A673 (cell line): ENCODE results near the gene GLYATL1B. TPM values are rescaled to one million over a fixed set of nuclear protein-coding genes. Genes with fewer than 3 reads are reported as not detected.
"Not testable (repeated sequence)": the region's sequence is repeated elsewhere in the genome, so short reads cannot be mapped to it uniquely, and the experiment has no call there.

Experiments
- BruUV-seq: library from RNA; stranded (reverse); fragments of 400-500 nt; replicated peaks from 2 replicates; lab custom pipeline; 2021; lab: Mats Ljungman, UMichigan
- CTCF ChIA-PET: fragments of 300-600 bp; sonication (Branson Sonifier 250); formaldehyde crosslinking; loops from one replicate; lab custom pipeline; 2022; ENCODE audit warnings: antibody characterized with exemption; lab: Charles Lee
- POLR2A ChIA-PET: fragments of 300-600 bp; sonication (Branson Sonifier 250); formaldehyde crosslinking; loops from one replicate; lab custom pipeline; 2022; ENCODE audit warnings: antibody characterized with exemption; ENCODE audit not compliant: low non-redundant PET; lab: Charles Lee
- DNase-seq: peaks from one replicate; pipeline ENCODE4 v3.0.0-alpha.2; 2015; ENCODE audit warnings: low spot score
- H3K27ac ChIP-seq: fragments of 200-600 bp; sonication (generic); 2 replicates; pipeline ENCODE4 v1.5.1; 2016; ENCODE audit warnings: mixed run types, low read depth, mild to moderate bottlenecking, mixed read lengths, antibody characterized with exemption, low read length; ENCODE audit not compliant: poor library complexity, severe bottlenecking
- H3K27me3 ChIP-seq: fragments of 200-600 bp; sonication (generic); replicated peaks from 2 replicates; pipeline ENCODE4 v1.6.1; 2017; ENCODE audit warnings: mixed run types, low read depth, mild to moderate bottlenecking, mixed read lengths, antibody characterized with exemption, low read length; ENCODE audit not compliant: insufficient read depth, poor library complexity
- H3K36me3 ChIP-seq: fragments of 200-600 bp; sonication (generic); 2 replicates; pipeline ENCODE4 v1.6.1; 2016; ENCODE audit warnings: mixed run types, mild to moderate bottlenecking, mixed read lengths, antibody characterized with exemption, low read length; ENCODE audit not compliant: insufficient read depth, poor library complexity, severe bottlenecking
- H3K4me1 ChIP-seq: fragments of 200-600 bp; sonication (generic); 2 replicates; pipeline ENCODE4 v1.6.1; 2017; ENCODE audit warnings: mixed run types, mild to moderate bottlenecking, mixed read lengths, antibody characterized with exemption, low read length; ENCODE audit not compliant: insufficient read depth, poor library complexity, severe bottlenecking
- H3K4me3 ChIP-seq: fragments of 200-600 bp; sonication (generic); 2 replicates; pipeline ENCODE4 v1.5.1; 2016; ENCODE audit warnings: low read depth, mixed run types, mild to moderate bottlenecking, mixed read lengths, low read length; ENCODE audit not compliant: poor library complexity, severe bottlenecking
- H3K9me3 ChIP-seq: fragments of 200-600 bp; sonication (generic); 2 replicates; pipeline ENCODE4 v1.6.1; 2016; ENCODE audit warnings: mixed run types, low read depth, mild to moderate bottlenecking, mixed read lengths, antibody characterized with exemption, low read length; ENCODE audit not compliant: poor library complexity, severe bottlenecking
- CTCF ChIP-seq: fragments of 300-800, 200-600 bp; sonication (generic); conservative IDR thresholded peaks from 2 replicates; pipeline ENCODE4 v1.5.1; 2017; ENCODE audit warnings: low read depth, mild to moderate bottlenecking, antibody characterized with exemption, low read length, moderate library complexity, mixed read lengths
- EZH2 ChIP-seq: fragments of 200-600 bp; sonication (generic); IDR thresholded peaks from 2 replicates; pipeline ENCODE4 v1.6.1; 2017; ENCODE audit warnings: borderline replicate concordance, low read depth, mild to moderate bottlenecking, mixed read lengths, antibody characterized with exemption, low read length; ENCODE audit not compliant: poor library complexity, severe bottlenecking
- intact Hi-C: fragments of 100-400 bp; cut with micrococcal nuclease; formaldehyde crosslinking; loops from one replicate; pipeline ENCODE4 v1.10.0; 2022; ENCODE audit not compliant: unreplicated experiment
- total RNA-seq: library from RNA; stranded (reverse); gene quantifications from 2 replicates; pipeline ENCODE4 v1.2.3, GENCODE V29; 2021

Gene GLYATL1B
- total RNA-seq, 1 experiment from 2014 or later = not detected

GRCh38 chr11:59088162-59088561, 2.1 kb downstream of the GLYATL1B start:
- POLR2A ChIA-PET = no interaction called here
- H3K9me3 ChIP-seq = no peaks in the 10 kb centered on the region
- no peaks in the 10 kb centered on the region for H3K4me1 ChIP-seq
- no peaks in the 10 kb centered on the region for H3K36me3 ChIP-seq
- H3K4me3 ChIP-seq = no peak overlapping the region
- H3K27me3 ChIP-seq = peaks cover 54% of the 10 kb centered on the region
- no peak overlapping the region for H3K27ac ChIP-seq
- CTCF ChIA-PET = no interaction called here
- BruUV-seq = no TSS peak
- intact Hi-C loops = no loop called here
- no peak for TF ChIP-seq CTCF
- no peak for TF ChIP-seq EZH2
- no peak for DNase-seq

GRCh38 chr11:59093576-59093975, 7.5 kb downstream of the GLYATL1B start:
- H3K36me3 ChIP-seq, intact Hi-C loops, CTCF ChIA-PET, DNase-seq, H3K27ac ChIP-seq, H3K4me1 ChIP-seq, BruUV-seq, POLR2A ChIA-PET, H3K4me3 ChIP-seq, H3K9me3 ChIP-seq: not testable (repeated sequence)
- peaks cover 27% of the 10 kb centered on the region for H3K27me3 ChIP-seq

GRCh38 chr11:59095225-59095624, 9.1 kb downstream of the GLYATL1B start:
- H3K4me1 ChIP-seq, H3K36me3 ChIP-seq, CTCF ChIA-PET, H3K27ac ChIP-seq, BruUV-seq, intact Hi-C loops, H3K9me3 ChIP-seq, H3K4me3 ChIP-seq, DNase-seq, POLR2A ChIA-PET: not testable (repeated sequence)
- peaks cover 27% of the 10 kb centered on the region for H3K27me3 ChIP-seq

- intact Hi-C loops = loop anchor here (2.0 kb wide), 1 partner anchor 63 kb away; no protein-coding TSS in a partner anchor
Observed at GRCh38 chr11:59095972-59096575, 10.0 kb downstream of the GLYATL1B start.

More at GRCh38 chr11:59095972-59096575, 10.0 kb downstream of the GLYATL1B start:
- H3K27ac ChIP-seq, DNase-seq, H3K9me3 ChIP-seq, POLR2A ChIA-PET, H3K4me3 ChIP-seq, H3K36me3 ChIP-seq, H3K4me1 ChIP-seq, BruUV-seq: not testable (repeated sequence)
- H3K27me3 ChIP-seq = peaks cover 31% of the 10 kb centered on the region
- CTCF ChIA-PET = interaction anchor here (1.0 kb wide), 1 partner anchor 62 kb away, joined by 3 read pairs; no protein-coding TSS in a partner anchor
